Adrenal gland (tissue), 5 donors: ENCODE data around the gene PPM1L.

Source experiments
- POLR2A ChIP-seq, 2 donors: fragments of 450-650 bp; IDR thresholded peaks; one replicate each; pipeline ENCODE4 v1.6.1; 2017; ENCODE audit warnings: antibody characterized with exemption in 2 of 2, mild to moderate bottlenecking in 2 of 2, moderate library complexity in 1 of 2
- TF ChIP-seq, protein P1 (sequence below), 6 experiments: fragments of 450-650 bp in 4 of 6; fragments of 200-600 bp in 2 of 6; sonication (generic) in 1 of 6; IDR thresholded peaks; 1 replicate in 5 of 6; 2 replicates in 1 of 6; pipeline versions ENCODE4 v1.5.1 to v1.8.0; 2016 to 2021; ENCODE audit warnings: antibody characterized with exemption in 6 of 6, mild to moderate bottlenecking in 2 of 6, moderate library complexity in 1 of 6
- donor health status: DM: no; HTN: no; CAD: no.

DNA sequence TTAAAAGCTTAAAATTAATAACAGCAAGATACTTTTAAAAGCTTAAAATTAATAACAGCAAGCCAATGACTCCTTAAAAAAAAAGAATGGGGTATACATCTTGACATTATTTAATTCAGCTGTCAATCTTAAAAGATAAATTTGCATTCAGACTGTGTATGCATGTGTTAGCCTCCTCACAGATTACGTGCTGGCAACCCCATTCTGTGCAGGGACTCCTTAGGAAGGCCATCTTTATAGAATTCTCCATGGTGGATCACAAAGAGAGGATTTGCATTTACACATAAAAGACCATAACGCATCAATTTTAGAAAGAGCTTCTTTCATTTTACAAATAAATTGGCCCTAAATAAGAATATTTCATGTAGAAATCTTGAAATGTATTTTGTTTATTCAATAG is 261.9 kb downstream of the PPM1L start:
- TF ChIP-seq, protein P1, sequence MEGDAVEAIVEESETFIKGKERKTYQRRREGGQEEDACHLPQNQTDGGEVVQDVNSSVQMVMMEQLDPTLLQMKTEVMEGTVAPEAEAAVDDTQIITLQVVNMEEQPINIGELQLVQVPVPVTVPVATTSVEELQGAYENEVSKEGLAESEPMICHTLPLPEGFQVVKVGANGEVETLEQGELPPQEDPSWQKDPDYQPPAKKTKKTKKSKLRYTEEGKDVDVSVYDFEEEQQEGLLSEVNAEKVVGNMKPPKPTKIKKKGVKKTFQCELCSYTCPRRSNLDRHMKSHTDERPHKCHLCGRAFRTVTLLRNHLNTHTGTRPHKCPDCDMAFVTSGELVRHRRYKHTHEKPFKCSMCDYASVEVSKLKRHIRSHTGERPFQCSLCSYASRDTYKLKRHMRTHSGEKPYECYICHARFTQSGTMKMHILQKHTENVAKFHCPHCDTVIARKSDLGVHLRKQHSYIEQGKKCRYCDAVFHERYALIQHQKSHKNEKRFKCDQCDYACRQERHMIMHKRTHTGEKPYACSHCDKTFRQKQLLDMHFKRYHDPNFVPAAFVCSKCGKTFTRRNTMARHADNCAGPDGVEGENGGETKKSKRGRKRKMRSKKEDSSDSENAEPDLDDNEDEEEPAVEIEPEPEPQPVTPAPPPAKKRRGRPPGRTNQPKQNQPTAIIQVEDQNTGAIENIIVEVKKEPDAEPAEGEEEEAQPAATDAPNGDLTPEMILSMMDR (IDR thresholded peaks at IDR 0.05): no peak
- TF ChIP-seq POLR2A (IDR thresholded peaks at IDR 0.05): no peak
